ENCODE data around the gene TINAGL1. TPM values are rescaled to one million over a fixed set of nuclear protein-coding genes. Genes with fewer than 3 reads are reported as not detected.
"Not testable (repeated sequence)": the region's sequence is repeated elsewhere in the genome, so short reads cannot be mapped to it uniquely, and the experiment has no call there.

TINAGL1 gene
- total RNA-seq, 4 donors from 2014 or later: 229 to 300 (median 272) TPM

GRCh38 chr1:31585736-31586365, 9.5 kb downstream of the TINAGL1 start:
- peaks cover 43 to 76% (median 70%) of the 10 kb centered on the region in 4 donors for H3K4me1 ChIP-seq
- peak overlapping the region; percentile 89 to 93 (median 92) for H3K27ac ChIP-seq
- intact Hi-C loops (cut with DNase I; ENCODE audit: low total_unique reads): no loop called here
- H3K27me3 ChIP-seq: no peaks in the 10 kb centered on the region
- no peaks in the 10 kb centered on the region for H3K9me3 ChIP-seq
- H3K4me3 ChIP-seq: no peak overlapping the region
- WGBS, 2 donors (ENCODE audit: low coverage in 1 of 2): 85% methylated on average over 10 of the region's 11 CpGs; no CpG with 5 or more reads in 1 of the 2 donors
- H3K36me3 ChIP-seq: no peaks in the 10 kb centered on the region
- in situ Hi-C loops (cut with MboI; ENCODE audit: low pct_ligation_motif_present in 1 of 4, low pct_unique_long_range_greater_than_20kb in 1 of 4, low sequenced_read_pairs in 3 of 4): no loop called here
- no peak for DNase-seq
- TF ChIP-seq CTCF (IDR thresholded peaks at IDR 0.05) (no peak), EP300 (IDR thresholded peaks at IDR 0.05; ENCODE audit: low read depth) (no peak)

GRCh38 chr1:31586376-31587327, 10.3 kb downstream of the TINAGL1 start:
- DNase-seq: no peak
- 74% methylated on average over 47 of the region's 47 CpGs; no CpG with 5 or more reads in 1 of the 2 donors for WGBS, 2 donors (ENCODE audit: low coverage in 1 of 2)
- peak overlapping the region; percentile 89 to 93 (median 92) for H3K27ac ChIP-seq
- peaks cover 40 to 71% (median 66%) of the 10 kb centered on the region in 4 donors for H3K4me1 ChIP-seq
- H3K9me3 ChIP-seq: no peaks in the 10 kb centered on the region
- H3K4me3 ChIP-seq: no peak overlapping the region
- in situ Hi-C loops (cut with MboI; ENCODE audit: low pct_ligation_motif_present in 1 of 4, low pct_unique_long_range_greater_than_20kb in 1 of 4, low sequenced_read_pairs in 3 of 4): no loop called here
- TF ChIP-seq EP300 (IDR thresholded peaks at IDR 0.05; ENCODE audit: low read depth): no peak
- TF ChIP-seq POLR2AphosphoS5 (IDR thresholded peaks at IDR 0.05): no peak
- no peak for TF ChIP-seq POLR2A (IDR thresholded peaks at IDR 0.05)
- TF ChIP-seq CTCF (IDR thresholded peaks at IDR 0.05): no peak
- H3K27me3 ChIP-seq: no peaks in the 10 kb centered on the region
- H3K36me3 ChIP-seq: no peaks in the 10 kb centered on the region
- intact Hi-C loops (cut with DNase I; ENCODE audit: low total_unique reads): no loop called here

GRCh38 chr1:31587328-31587699, 11.0 kb downstream of the TINAGL1 start:
- H3K9me3 ChIP-seq; H3K27me3 ChIP-seq; in situ Hi-C loops (cut with MboI; ENCODE audit: low pct_ligation_motif_present in 1 of 4, low pct_unique_long_range_greater_than_20kb in 1 of 4, low sequenced_read_pairs in 3 of 4); intact Hi-C loops (cut with DNase I; ENCODE audit: low total_unique reads); H3K36me3 ChIP-seq; H3K4me3 ChIP-seq; DNase-seq: not testable (repeated sequence)
- Histone ChIP-seq H3K27ac (peak overlapping the region; percentile 89 to 93 (median 92)), H3K4me1 (peaks cover 36 to 71% (median 60%) of the 10 kb centered on the region in 4 donors)
- 89 to 100% methylated on average over 3 to 5 of the region's 5 CpGs for WGBS, 2 donors (ENCODE audit: low coverage in 1 of 2)

GRCh38 chr1:31587720-31588423, 11.6 kb downstream of the TINAGL1 start:
- H3K4me3 ChIP-seq: peak overlapping the region in 1 of 4 donors; percentile 53
- H3K36me3 ChIP-seq: no peaks in the 10 kb centered on the region
- peaks cover 31 to 65% (median 55%) of the 10 kb centered on the region in 4 donors for H3K4me1 ChIP-seq
- H3K27ac ChIP-seq: peak overlapping the region; percentile 89 to 93 (median 92)
- in situ Hi-C loops (cut with MboI; ENCODE audit: low pct_ligation_motif_present in 1 of 4, low pct_unique_long_range_greater_than_20kb in 1 of 4, low sequenced_read_pairs in 3 of 4) (no loop called here), intact Hi-C loops (cut with DNase I; ENCODE audit: low total_unique reads) (no loop called here)
- DNase-seq: peak; percentile 84
- 47% methylated on average over 13 of the region's 14 CpGs; no CpG with 5 or more reads in 1 of the 2 donors for WGBS, 2 donors (ENCODE audit: low coverage in 1 of 2)
- TF ChIP-seq CTCF (IDR thresholded peaks at IDR 0.05): peak; percentile 65 to 80 (median 77)
- TF ChIP-seq POLR2A (IDR thresholded peaks at IDR 0.05): peak; percentile 13
- peak; percentile 2 to 54 (median 52) for TF ChIP-seq POLR2AphosphoS5 (IDR thresholded peaks at IDR 0.05)
- TF ChIP-seq EP300 (IDR thresholded peaks at IDR 0.05; ENCODE audit: low read depth): no peak
- H3K27me3 ChIP-seq: no peaks in the 10 kb centered on the region
- no peaks in the 10 kb centered on the region for H3K9me3 ChIP-seq
